Nephron (organoid): ENCODE results near the gene SMPDL3A.

ENCODE experiments used
- H3K27ac Mint-ChIP-seq, 3 experiments: 2 replicates each; pipeline ENCODE4 v1.8.0; 2020; ENCODE audit warnings: mixed read lengths in 3 of 3, mild to moderate bottlenecking in 2 of 3, moderate library complexity in 1 of 3
- H3K27me3 Mint-ChIP-seq: 2 replicates; pipeline ENCODE4 v1.8.0; 2021; ENCODE audit warnings: low read depth, mild to moderate bottlenecking, moderate library complexity, mixed read lengths
- H3K36me3 Mint-ChIP-seq: 2 replicates; pipeline ENCODE4 v1.8.0; 2020; ENCODE audit warnings: low read depth, mixed read lengths
- H3K4me1 Mint-ChIP-seq: 2 replicates; pipeline ENCODE4 v1.8.0; 2020; ENCODE audit warnings: mixed read lengths
- H3K4me3 Mint-ChIP-seq, 3 experiments: 2 replicates each; pipeline ENCODE4 v1.8.0; 2020; ENCODE audit warnings: mild to moderate bottlenecking in 3 of 3, mixed read lengths in 3 of 3, moderate library complexity in 2 of 3
- H3K9me3 Mint-ChIP-seq: 2 replicates; pipeline ENCODE4 v1.8.0; 2020; ENCODE audit warnings: mixed read lengths
- TF ChIP-seq, protein P1 (sequence below), 3 experiments: fragments of 200-600 bp; sonication (generic); IDR thresholded peaks; one replicate each; pipeline ENCODE4 v1.5.0; 2021; ENCODE audit warnings: antibody characterized with exemption in 3 of 3; ENCODE audit not compliant: unreplicated experiment in 3 of 3

The SMPDL3A gene

DNA sequence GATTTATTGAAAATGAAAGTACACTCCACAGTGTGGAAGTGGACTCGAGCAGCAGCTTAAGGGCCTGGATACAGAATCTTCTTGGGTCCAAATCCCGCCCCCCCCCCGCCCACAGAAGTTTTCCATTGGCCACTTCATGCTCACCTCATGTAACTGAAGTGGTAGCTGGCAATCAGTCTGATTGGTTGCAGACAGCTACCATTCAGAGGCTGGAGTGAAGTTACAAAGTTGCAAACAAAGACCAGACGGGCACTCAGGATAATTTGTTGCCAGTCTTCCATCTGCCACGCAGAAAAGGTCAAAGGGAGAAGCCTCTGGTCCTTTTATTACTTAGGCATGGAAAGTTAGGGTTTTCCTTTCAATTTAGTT lies 35.4 kb upstream of the SMPDL3A start:
- TF ChIP-seq, protein P1, sequence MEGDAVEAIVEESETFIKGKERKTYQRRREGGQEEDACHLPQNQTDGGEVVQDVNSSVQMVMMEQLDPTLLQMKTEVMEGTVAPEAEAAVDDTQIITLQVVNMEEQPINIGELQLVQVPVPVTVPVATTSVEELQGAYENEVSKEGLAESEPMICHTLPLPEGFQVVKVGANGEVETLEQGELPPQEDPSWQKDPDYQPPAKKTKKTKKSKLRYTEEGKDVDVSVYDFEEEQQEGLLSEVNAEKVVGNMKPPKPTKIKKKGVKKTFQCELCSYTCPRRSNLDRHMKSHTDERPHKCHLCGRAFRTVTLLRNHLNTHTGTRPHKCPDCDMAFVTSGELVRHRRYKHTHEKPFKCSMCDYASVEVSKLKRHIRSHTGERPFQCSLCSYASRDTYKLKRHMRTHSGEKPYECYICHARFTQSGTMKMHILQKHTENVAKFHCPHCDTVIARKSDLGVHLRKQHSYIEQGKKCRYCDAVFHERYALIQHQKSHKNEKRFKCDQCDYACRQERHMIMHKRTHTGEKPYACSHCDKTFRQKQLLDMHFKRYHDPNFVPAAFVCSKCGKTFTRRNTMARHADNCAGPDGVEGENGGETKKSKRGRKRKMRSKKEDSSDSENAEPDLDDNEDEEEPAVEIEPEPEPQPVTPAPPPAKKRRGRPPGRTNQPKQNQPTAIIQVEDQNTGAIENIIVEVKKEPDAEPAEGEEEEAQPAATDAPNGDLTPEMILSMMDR (IDR thresholded peaks at IDR 0.05; ENCODE audit: unreplicated experiment in 3 of 3), result no peak
- Mint-ChIP-seq H3K36me3 (no peaks in the 10 kb centered on the region), H3K27ac (no peak overlapping the region), H3K4me3 (no peak overlapping the region), H3K4me1 (peaks cover 18% of the 10 kb centered on the region), H3K9me3 (peaks cover 4% of the 10 kb centered on the region), H3K27me3 (no peaks in the 10 kb centered on the region)

DNA sequence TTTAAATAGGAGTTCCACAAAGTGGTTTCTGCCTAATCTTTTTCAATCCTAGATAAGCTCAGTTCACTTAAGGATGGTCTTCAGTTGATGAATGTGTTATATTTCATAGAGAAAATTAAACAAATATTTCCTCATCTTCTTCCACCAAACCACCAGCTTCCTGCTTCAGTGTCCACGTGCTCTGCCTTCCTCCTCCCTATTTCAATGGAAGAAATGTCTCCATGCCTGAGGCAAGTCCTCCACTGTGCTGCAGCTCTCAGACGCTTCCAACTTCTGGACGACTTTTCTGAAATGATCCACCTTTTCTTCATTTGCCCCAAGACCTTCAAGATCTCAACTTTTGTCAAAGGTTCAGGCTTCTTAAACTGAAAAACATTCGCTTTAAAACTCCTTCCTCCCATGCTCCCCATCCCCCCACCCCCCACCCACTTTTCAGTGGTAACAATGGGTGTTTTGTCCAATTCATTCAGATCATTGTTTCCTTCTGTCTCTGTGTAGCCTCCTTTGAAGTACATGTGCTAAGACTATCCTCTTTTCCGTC lies 34.8 kb upstream of the SMPDL3A start:
- H3K4me3 Mint-ChIP-seq, result no peak overlapping the region
- H3K27ac Mint-ChIP-seq, result no peak overlapping the region
- H3K9me3 Mint-ChIP-seq, result peaks cover 3% of the 10 kb centered on the region
- H3K4me1 Mint-ChIP-seq, result peaks cover 16% of the 10 kb centered on the region
- no peaks in the 10 kb centered on the region for H3K36me3 Mint-ChIP-seq
- no peaks in the 10 kb centered on the region for H3K27me3 Mint-ChIP-seq
- TF ChIP-seq, protein P1 (IDR thresholded peaks at IDR 0.05; ENCODE audit: unreplicated experiment in 3 of 3), result no peak

DNA sequence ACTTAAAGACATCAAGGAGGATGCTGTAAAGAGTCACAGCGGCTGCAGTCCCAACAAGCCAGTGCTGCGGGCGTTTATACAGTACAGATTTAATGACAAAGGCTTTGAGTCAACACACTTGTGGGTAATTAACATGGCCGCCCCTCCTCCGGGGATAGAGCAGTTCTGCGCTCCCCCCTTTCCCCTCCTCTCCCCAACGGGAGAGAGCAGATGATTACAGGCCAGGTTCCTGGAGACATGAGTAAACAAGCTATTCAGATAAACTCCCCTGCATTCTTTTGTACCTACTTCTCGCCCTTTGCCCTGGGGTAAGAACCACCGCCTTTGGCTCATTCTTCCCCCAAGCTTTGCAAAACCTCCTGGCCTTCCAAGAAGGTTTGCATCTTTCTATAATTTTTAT lies 33.2 kb upstream of the SMPDL3A start:
- Mint-ChIP-seq H3K27ac (no peak overlapping the region), H3K9me3 (no peaks in the 10 kb centered on the region), H3K4me1 (peaks cover 6% of the 10 kb centered on the region), H3K27me3 (no peaks in the 10 kb centered on the region), H3K4me3 (no peak overlapping the region), H3K36me3 (no peaks in the 10 kb centered on the region)
- TF ChIP-seq, protein P1 (IDR thresholded peaks at IDR 0.05; ENCODE audit: unreplicated experiment in 3 of 3), result no peak

DNA sequence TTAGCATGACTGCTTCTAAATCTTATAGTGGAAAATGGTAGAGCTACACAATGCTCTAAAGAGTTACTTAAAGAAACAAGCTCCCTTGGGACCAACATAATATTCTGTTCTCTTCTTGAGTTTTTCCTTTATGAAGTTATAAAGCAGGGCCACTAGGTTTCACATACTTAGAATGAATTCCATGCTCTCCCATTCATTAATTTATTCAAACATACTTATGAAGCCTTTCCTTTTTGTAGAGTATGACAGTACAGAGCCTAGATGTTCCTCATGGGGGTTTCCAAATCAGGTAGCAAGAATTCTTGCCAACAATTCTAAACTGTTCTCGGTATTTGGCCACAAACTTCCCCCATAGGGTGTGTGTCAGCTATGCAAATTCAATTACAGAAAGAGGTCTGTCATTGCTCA lies 30.1 kb upstream of the SMPDL3A start:
- Mint-ChIP-seq H3K9me3 (no peaks in the 10 kb centered on the region), H3K27ac (no peak overlapping the region), H3K36me3 (no peaks in the 10 kb centered on the region), H3K4me3 (no peak overlapping the region), H3K4me1 (no peaks in the 10 kb centered on the region), H3K27me3 (no peaks in the 10 kb centered on the region)
- TF ChIP-seq, protein P1 (IDR thresholded peaks at IDR 0.05; ENCODE audit: unreplicated experiment in 3 of 3), result no peak

DNA sequence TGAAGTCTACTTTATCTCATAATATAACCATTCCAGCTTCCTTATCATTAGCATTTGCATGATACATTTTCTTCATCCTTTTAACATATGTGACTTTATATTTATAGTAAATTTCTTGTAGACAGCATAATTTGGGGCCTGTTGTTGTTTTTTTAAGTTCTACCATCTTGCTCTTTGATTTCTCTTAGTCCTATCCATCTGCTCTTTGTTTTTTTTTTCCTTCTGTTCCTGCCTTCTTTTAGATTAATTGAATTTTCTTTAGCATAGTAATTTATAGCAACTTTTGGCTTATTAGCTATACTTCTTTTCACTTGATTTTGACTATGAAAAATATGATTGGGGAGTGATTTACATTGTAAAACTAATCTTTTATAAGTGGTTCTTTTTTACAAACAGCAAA lies 28.7 kb upstream of the SMPDL3A start:
- no peak overlapping the region for H3K4me3 Mint-ChIP-seq
- H3K36me3 Mint-ChIP-seq, result no peaks in the 10 kb centered on the region
- no peak overlapping the region for H3K27ac Mint-ChIP-seq
- no peaks in the 10 kb centered on the region for H3K27me3 Mint-ChIP-seq
- TF ChIP-seq, protein P1 (IDR thresholded peaks at IDR 0.05; ENCODE audit: unreplicated experiment in 3 of 3), result no peak
- H3K9me3 Mint-ChIP-seq, result no peaks in the 10 kb centered on the region
- no peaks in the 10 kb centered on the region for H3K4me1 Mint-ChIP-seq

DNA sequence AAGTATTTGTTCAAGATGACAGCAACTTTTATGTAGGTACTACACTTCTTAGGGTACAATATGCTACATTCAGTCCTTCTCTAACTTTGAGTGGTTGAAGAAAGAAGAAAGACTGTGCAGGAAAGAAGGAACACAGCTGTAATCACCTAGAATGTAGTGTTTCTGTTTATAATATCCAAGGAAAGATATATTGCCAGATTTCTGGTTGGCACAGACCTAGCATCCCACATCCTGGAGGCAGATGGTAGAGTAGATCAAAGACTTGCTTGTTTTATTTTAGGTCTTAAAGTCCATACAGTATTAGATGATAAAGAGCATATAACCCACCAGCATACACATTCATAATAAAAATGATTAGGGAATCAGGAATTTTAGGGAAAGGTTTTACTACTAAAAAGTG lies 22.8 kb upstream of the SMPDL3A start:
- no peaks in the 10 kb centered on the region for H3K36me3 Mint-ChIP-seq
- TF ChIP-seq, protein P1 (IDR thresholded peaks at IDR 0.05; ENCODE audit: unreplicated experiment in 3 of 3), result no peak
- H3K9me3 Mint-ChIP-seq, result no peaks in the 10 kb centered on the region
- no peaks in the 10 kb centered on the region for H3K27me3 Mint-ChIP-seq
- H3K4me1 Mint-ChIP-seq, result no peaks in the 10 kb centered on the region
- no peak overlapping the region for H3K4me3 Mint-ChIP-seq
- no peak overlapping the region for H3K27ac Mint-ChIP-seq
